HG02798 (cell line): Measurements from ENCODE around the gene LRP1B.

ENCODE experiments used
- ATAC-seq: cut with Tn5 transposase; IDR thresholded peaks from one replicate; pipeline ENCODE4 v1.9.1; 2021; ENCODE audit warnings: mild to moderate bottlenecking; ENCODE audit not compliant: unreplicated experiment, poor library complexity

LRP1B gene

GRCh38 chr2:140835079-140835478, 1295.7 kb downstream of the LRP1B start:
- no peak for ATAC-seq

GRCh38 chr2:140814141-140814540, 1316.7 kb downstream of the LRP1B start:
- ATAC-seq, result no peak

GRCh38 chr2:140808820-140809219, 1322.0 kb downstream of the LRP1B start:
- peak; percentile 55 for ATAC-seq

GRCh38 chr2:140808211-140808610, 1322.6 kb downstream of the LRP1B start:
- no peak for ATAC-seq

GRCh38 chr2:140804700-140805260, 1326.0 kb downstream of the LRP1B start:
- ATAC-seq, result no peak

- ATAC-seq, result no peak
Measured at GRCh38 chr2:140801311-140801710, 1329.5 kb downstream of the LRP1B start.

GRCh38 chr2:140797718-140798117, 1333.1 kb downstream of the LRP1B start:
- peak; percentile 87 for ATAC-seq

GRCh38 chr2:140791802-140792201, 1339.0 kb downstream of the LRP1B start:
- no peak for ATAC-seq

- ATAC-seq, result no peak
Measured at GRCh38 chr2:140786585-140786984, 1344.2 kb downstream of the LRP1B start.

- ATAC-seq, result no peak
Measured at GRCh38 chr2:140775411-140775810, 1355.4 kb downstream of the LRP1B start.

- no peak for ATAC-seq
Measured at GRCh38 chr2:140770645-140771044, 1360.2 kb downstream of the LRP1B start.

- ATAC-seq, result no peak
Measured at GRCh38 chr2:140761807-140762206, 1369.0 kb downstream of the LRP1B start.

GRCh38 chr2:140759426-140760156, 1371.2 kb downstream of the LRP1B start:
- ATAC-seq, result no peak

- peak; percentile 82 for ATAC-seq
Measured at GRCh38 chr2:140747665-140748064, 1383.2 kb downstream of the LRP1B start.

- no peak for ATAC-seq
Measured at GRCh38 chr2:140747090-140747489, 1383.7 kb downstream of the LRP1B start.

- ATAC-seq, result no peak
Measured at GRCh38 chr2:140744379-140744778, 1386.4 kb downstream of the LRP1B start.

- ATAC-seq, result no peak
Measured at GRCh38 chr2:140737006-140737405, 1393.8 kb downstream of the LRP1B start.

GRCh38 chr2:140734992-140735391, 1395.8 kb downstream of the LRP1B start:
- ATAC-seq, result no peak

- ATAC-seq, result no peak
Measured at GRCh38 chr2:140718999-140719398, 1411.8 kb downstream of the LRP1B start.

- no peak for ATAC-seq
Measured at GRCh38 chr2:140717481-140717880, 1413.3 kb downstream of the LRP1B start.

GRCh38 chr2:140714586-140714985, 1416.2 kb downstream of the LRP1B start:
- ATAC-seq, result no peak

GRCh38 chr2:140711867-140712266, 1418.9 kb downstream of the LRP1B start:
- no peak for ATAC-seq
